ENCODE data around the gene ADGRE1.

Gene ADGRE1

GRCh38 chr19:6948884-6949283 lies 61.5 kb downstream of the ADGRE1 start:
- no peak for ATAC-seq
- TF ChIP-seq CSRNP3 (CRISPR knock-in tag; IDR thresholded peaks at IDR 0.05) = no peak
- no peak for TF ChIP-seq POU6F1 (CRISPR knock-in tag; IDR thresholded peaks at IDR 0.05; ENCODE audit: borderline replicate concordance, low read depth)
- no peak for TF ChIP-seq ZFP30 (CRISPR knock-in tag; IDR thresholded peaks at IDR 0.05)
- TF ChIP-seq BACH2 (CRISPR knock-in tag; IDR thresholded peaks at IDR 0.05; ENCODE audit: borderline replicate concordance) = no peak
- TF ChIP-seq ZNF565 (CRISPR knock-in tag; conservative IDR thresholded peaks at IDR 0.05; ENCODE audit: low read depth) = no peak
- no peak for TF ChIP-seq ZFP3 (CRISPR knock-in tag; IDR thresholded peaks at IDR 0.05)
- no peak for TF ChIP-seq ISL1 (CRISPR knock-in tag; IDR thresholded peaks at IDR 0.05)
- TF ChIP-seq ARNTL (CRISPR knock-in tag; IDR thresholded peaks at IDR 0.05; ENCODE audit: borderline replicate concordance, low read depth) = no peak
- no peak for TF ChIP-seq GLIS3 (CRISPR knock-in tag; IDR thresholded peaks at IDR 0.05)
- no peak for TF ChIP-seq PPARA (CRISPR knock-in tag; IDR thresholded peaks at IDR 0.05; ENCODE audit: borderline replicate concordance)
- no peak for TF ChIP-seq ZNF70 (CRISPR knock-in tag; IDR thresholded peaks at IDR 0.05)
- no peak for TF ChIP-seq CSDC2 (CRISPR knock-in tag; IDR thresholded peaks at IDR 0.05)
- no peak for TF ChIP-seq PATZ1 (CRISPR knock-in tag; IDR thresholded peaks at IDR 0.05; ENCODE audit: borderline replicate concordance)

GRCh38 chr19:6952956-6953355 lies 65.6 kb downstream of the ADGRE1 start:
- ATAC-seq = no peak
- TF ChIP-seq POU6F1 (CRISPR knock-in tag; IDR thresholded peaks at IDR 0.05; ENCODE audit: borderline replicate concordance, low read depth) (no peak), ISL1 (CRISPR knock-in tag; IDR thresholded peaks at IDR 0.05) (no peak)

GRCh38 chr19:6955082-6955481 lies 67.7 kb downstream of the ADGRE1 start:
- ATAC-seq = no peak
- TF ChIP-seq PPARA (CRISPR knock-in tag; IDR thresholded peaks at IDR 0.05; ENCODE audit: borderline replicate concordance) (no peak), BACH2 (CRISPR knock-in tag; IDR thresholded peaks at IDR 0.05; ENCODE audit: borderline replicate concordance) (no peak), ESRRG (CRISPR knock-in tag; IDR thresholded peaks at IDR 0.05) (no peak), GLIS3 (CRISPR knock-in tag; IDR thresholded peaks at IDR 0.05) (no peak), ARNTL (CRISPR knock-in tag; IDR thresholded peaks at IDR 0.05; ENCODE audit: borderline replicate concordance, low read depth) (no peak), TSHZ2 (CRISPR knock-in tag; IDR thresholded peaks at IDR 0.05) (no peak), POU6F1 (CRISPR knock-in tag; IDR thresholded peaks at IDR 0.05; ENCODE audit: borderline replicate concordance, low read depth) (no peak)

GRCh38 chr19:6956573-6956972 lies 69.2 kb downstream of the ADGRE1 start:
- ATAC-seq = no peak
- no peak for TF ChIP-seq ZC3H10 (CRISPR knock-in tag; IDR thresholded peaks at IDR 0.05)
- no peak for TF ChIP-seq ZFP3 (CRISPR knock-in tag; IDR thresholded peaks at IDR 0.05)
- no peak for TF ChIP-seq ARNTL (CRISPR knock-in tag; IDR thresholded peaks at IDR 0.05; ENCODE audit: borderline replicate concordance, low read depth)
- no peak for TF ChIP-seq ZNF565 (CRISPR knock-in tag; conservative IDR thresholded peaks at IDR 0.05; ENCODE audit: low read depth)
- TF ChIP-seq BACH2 (CRISPR knock-in tag; IDR thresholded peaks at IDR 0.05; ENCODE audit: borderline replicate concordance) = no peak
- TF ChIP-seq OSR1 (CRISPR knock-in tag; IDR thresholded peaks at IDR 0.05) = no peak
- TF ChIP-seq TOX (CRISPR knock-in tag; IDR thresholded peaks at IDR 0.05; ENCODE audit: borderline replicate concordance) = no peak
- TF ChIP-seq PPARA (CRISPR knock-in tag; IDR thresholded peaks at IDR 0.05; ENCODE audit: borderline replicate concordance) = no peak
- no peak for TF ChIP-seq ZNF8 (CRISPR knock-in tag; IDR thresholded peaks at IDR 0.05)
- TF ChIP-seq PATZ1 (CRISPR knock-in tag; IDR thresholded peaks at IDR 0.05; ENCODE audit: borderline replicate concordance) = no peak
- TF ChIP-seq SNAI2 (CRISPR knock-in tag; IDR thresholded peaks at IDR 0.05) = no peak
- no peak for TF ChIP-seq RARB (CRISPR knock-in tag; IDR thresholded peaks at IDR 0.05)
- no peak for TF ChIP-seq CSDC2 (CRISPR knock-in tag; IDR thresholded peaks at IDR 0.05)
- TF ChIP-seq GLIS3 (CRISPR knock-in tag; IDR thresholded peaks at IDR 0.05) = no peak

Measured in SK-N-SH treated with all-trans-retinoic acid at 6 μM for 48 hours (cell line).